Fibroblast of skin of back (primary cell): Measurements from ENCODE around the gene STARD9.
"Not testable (repeated sequence)": the region's sequence is repeated elsewhere in the genome, so short reads cannot be mapped to it uniquely, and the experiment has no call there.

Experiments used
- DNase-seq: peaks from one replicate; pipeline ENCODE4 v3.0.0-alpha.2; 2013

The STARD9 gene

GRCh38 chr15:42730536-42730935 is 155.1 kb downstream of the STARD9 start:
- no peak for DNase-seq

- DNase-seq, result no peak
Observed at GRCh38 chr15:42731461-42731860, 156.1 kb downstream of the STARD9 start.

- no peak for DNase-seq
Observed at GRCh38 chr15:42732095-42732827, 156.9 kb downstream of the STARD9 start.

GRCh38 chr15:42733027-42733426 is 157.6 kb downstream of the STARD9 start:
- DNase-seq, result no peak

- no peak for DNase-seq
Observed at GRCh38 chr15:42734076-42734672, 158.8 kb downstream of the STARD9 start.

- no peak for DNase-seq
Observed at GRCh38 chr15:42735382-42736165, 160.2 kb downstream of the STARD9 start.

GRCh38 chr15:42736178-42736792 is 160.9 kb downstream of the STARD9 start:
- peak; percentile 16 for DNase-seq

- peak; percentile 86 for DNase-seq
Observed at GRCh38 chr15:42736793-42737528, 161.6 kb downstream of the STARD9 start, which contains the start of gene CDAN1. Gene CDAN1, minus strand, starts transcription at chr15:42737128. Its CDS starts 26 bp downstream, at chr15:42737102.

GRCh38 chr15:42737529-42738328 is 162.3 kb downstream of the STARD9 start:
- DNase-seq, result no peak

- peak; percentile 19 for DNase-seq
Observed at GRCh38 chr15:42741710-42742109, 166.3 kb downstream of the STARD9 start.

GRCh38 chr15:42742149-42742548 is 166.7 kb downstream of the STARD9 start:
- no peak for DNase-seq

GRCh38 chr15:42744195-42744594 is 168.8 kb downstream of the STARD9 start:
- no peak for DNase-seq

GRCh38 chr15:42749266-42749665 is 173.9 kb downstream of the STARD9 start:
- no peak for DNase-seq

GRCh38 chr15:42750306-42750705 is 174.9 kb downstream of the STARD9 start:
- DNase-seq, result no peak

- no peak for DNase-seq
Observed at GRCh38 chr15:42759093-42759492, 183.7 kb downstream of the STARD9 start.

- no peak for DNase-seq
Observed at GRCh38 chr15:42760759-42761158, 185.4 kb downstream of the STARD9 start.

- not testable (repeated sequence) for DNase-seq
Observed at GRCh38 chr15:42761813-42762212, 186.4 kb downstream of the STARD9 start.

GRCh38 chr15:42764154-42764731 is 188.8 kb downstream of the STARD9 start:
- not testable (repeated sequence) for DNase-seq

GRCh38 chr15:42766109-42766508 is 190.7 kb downstream of the STARD9 start:
- DNase-seq, result not testable (repeated sequence)
